ENCODE data around the gene POM121C.
"Not testable (repeated sequence)": the region's sequence is repeated elsewhere in the genome, so short reads cannot be mapped to it uniquely, and the experiment has no call there.

The POM121C gene

GRCh38 chr7:75421798-75422710, 64.0 kb downstream of the POM121C start:
- not testable (repeated sequence) for DNase-seq

- DNase-seq = not testable (repeated sequence)
Measured at GRCh38 chr7:75420152-75420551, 65.9 kb downstream of the POM121C start.

- DNase-seq = not testable (repeated sequence)
Measured at GRCh38 chr7:75419693-75420092, 66.4 kb downstream of the POM121C start.

GRCh38 chr7:75419210-75419609, 66.9 kb downstream of the POM121C start:
- DNase-seq = not testable (repeated sequence)

- not testable (repeated sequence) for DNase-seq
Measured at GRCh38 chr7:75418292-75418858, 67.7 kb downstream of the POM121C start.

GRCh38 chr7:75416787-75417186, 69.3 kb downstream of the POM121C start:
- DNase-seq = not testable (repeated sequence)

DNA sequence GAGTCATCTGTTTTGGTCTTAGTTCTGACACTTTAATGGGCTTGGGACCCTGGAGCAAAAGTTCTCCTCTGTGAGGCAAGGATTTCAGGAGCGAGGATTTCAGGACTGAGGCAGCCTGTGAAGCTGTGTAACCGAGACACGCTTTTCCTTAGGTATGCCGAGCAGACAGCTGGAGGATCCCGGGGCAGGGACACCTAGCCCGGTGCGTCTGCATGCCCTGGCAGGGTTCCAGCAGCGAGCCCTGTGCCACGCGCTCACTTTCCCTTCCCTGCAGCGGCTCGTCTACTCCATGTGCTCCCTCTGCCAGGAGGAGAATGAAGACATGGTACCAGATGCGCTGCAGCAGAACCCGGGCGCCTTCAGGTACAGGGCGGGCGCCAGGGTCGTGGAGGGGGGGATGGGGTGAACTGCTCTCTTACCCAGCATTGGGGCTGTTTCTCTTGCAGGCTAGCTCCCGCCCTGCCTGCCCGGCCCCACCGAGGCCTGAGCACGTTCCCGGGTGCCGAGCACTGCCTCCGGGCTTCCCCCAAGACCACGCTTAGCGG, 70.2 kb downstream of the POM121C start:
- DNase-seq = not testable (repeated sequence)

DNA sequence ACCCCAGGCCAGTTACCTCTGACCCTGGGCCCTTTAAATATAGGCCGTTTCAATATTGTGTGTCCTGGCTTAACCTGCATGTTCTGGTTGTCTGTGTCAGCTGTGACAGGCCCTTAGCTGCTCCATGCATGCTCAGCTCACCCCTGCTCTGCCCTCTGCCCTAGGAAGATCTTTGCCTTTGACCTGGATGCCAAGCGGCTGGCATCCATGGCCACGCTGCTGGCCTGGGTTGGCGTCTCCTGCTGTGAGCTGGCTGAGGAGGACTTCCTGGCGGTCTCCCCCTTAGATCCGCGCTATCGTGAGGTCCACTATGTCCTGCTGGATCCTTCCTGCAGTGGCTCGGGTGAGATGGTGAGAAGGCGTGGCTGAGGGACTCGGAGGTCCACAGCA, 70.7 kb downstream of the POM121C start:
- not testable (repeated sequence) for DNase-seq

DNA sequence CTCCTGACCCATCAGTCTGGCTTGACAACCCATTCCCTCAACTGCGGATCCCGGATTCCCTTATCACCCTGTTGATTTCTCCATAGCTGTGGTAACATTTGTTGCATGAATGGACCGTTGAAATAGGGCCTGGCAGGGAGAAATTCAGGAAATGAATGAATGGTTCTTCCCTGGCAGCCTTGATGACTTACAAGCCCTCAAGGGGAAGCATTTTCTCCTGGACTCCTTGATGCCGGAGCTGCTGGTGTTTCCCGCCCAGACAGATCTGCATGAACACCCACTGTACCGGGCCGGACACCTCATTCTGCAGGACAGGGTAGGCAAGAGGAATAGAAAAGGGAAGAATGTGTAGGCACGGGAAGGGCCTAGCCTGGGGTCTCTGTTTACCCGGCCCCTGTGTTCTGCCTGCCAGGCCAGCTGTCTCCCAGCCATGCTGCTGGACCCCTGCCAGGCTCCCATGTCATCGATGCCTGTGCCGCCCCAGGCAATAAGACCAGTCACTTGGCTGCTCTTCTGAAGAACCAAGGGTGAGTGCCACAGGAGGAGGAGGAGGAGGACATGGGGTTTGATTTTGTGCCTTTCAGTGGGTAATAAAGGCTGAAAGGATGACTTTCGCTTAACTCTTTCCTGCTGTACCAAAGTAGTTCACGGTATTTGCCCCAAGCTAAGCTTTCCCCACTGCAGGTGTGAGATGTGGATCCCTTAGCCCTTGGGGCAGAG, 71.2 kb downstream of the POM121C start:
- not testable (repeated sequence) for DNase-seq

- DNase-seq = not testable (repeated sequence)
Measured at GRCh38 chr7:75414204-75414603, 71.9 kb downstream of the POM121C start.

- not testable (repeated sequence) for DNase-seq
Measured at GRCh38 chr7:75410823-75411173, 75.3 kb downstream of the POM121C start.

- DNase-seq = not testable (repeated sequence)
Measured at GRCh38 chr7:75409880-75410822, 75.9 kb downstream of the POM121C start.

DNA sequence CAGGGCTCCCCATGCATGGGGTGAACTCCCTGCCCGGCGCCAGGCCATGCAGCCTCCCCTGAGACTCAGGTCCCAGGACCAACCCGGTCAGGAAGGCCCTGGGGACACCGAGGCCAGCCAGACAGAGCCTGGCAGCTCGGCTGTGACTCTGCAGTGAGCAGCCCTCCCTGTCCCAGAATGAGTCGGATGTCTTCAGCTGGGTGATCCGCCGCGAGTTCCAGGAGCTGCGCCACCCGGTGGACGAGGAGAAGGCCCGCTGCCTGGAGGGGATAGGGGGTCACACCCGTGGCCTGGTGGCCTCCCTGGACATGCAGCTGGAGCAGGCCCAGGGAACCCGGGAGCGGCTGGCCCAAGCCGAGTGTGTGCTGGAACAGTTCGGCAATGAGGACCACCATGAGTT, 81.4 kb downstream of the POM121C start:
- not testable (repeated sequence) for DNase-seq

- DNase-seq = not testable (repeated sequence)
Measured at GRCh38 chr7:75403455-75404443, 82.3 kb downstream of the POM121C start.

- DNase-seq = not testable (repeated sequence)
Measured at GRCh38 chr7:75400575-75400974, 85.5 kb downstream of the POM121C start.

- DNase-seq = not testable (repeated sequence)
Measured at GRCh38 chr7:75398771-75399700, 87.1 kb downstream of the POM121C start.

- not testable (repeated sequence) for DNase-seq
Measured at GRCh38 chr7:75397865-75398264, 88.2 kb downstream of the POM121C start.

DNA sequence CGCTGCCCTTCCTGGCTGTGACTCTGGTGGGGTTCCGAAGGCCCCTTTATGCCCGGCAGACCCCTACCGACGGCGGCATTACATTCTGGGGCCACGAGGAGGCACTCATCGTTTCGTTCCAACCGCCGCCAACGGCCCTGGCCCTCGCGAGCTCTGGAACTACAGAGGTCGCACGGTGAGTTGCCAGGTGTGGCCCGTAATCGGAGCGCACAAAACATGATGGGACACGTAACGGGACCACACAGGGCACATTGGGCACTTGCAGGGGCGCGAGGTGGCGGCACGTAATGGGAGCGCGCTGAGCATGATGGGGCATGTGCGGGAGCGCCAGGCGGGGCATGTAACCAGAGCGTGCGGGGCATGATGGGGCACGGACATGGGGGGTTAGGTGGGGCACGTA, 90.8 kb downstream of the POM121C start, which contains the start of gene TRIM73:
TSS of gene TRIM73 (plus strand) at position 301 of the 400 bp plus-strand sequence. CDS start 3,305 bp downstream, outside the sequence.
- not testable (repeated sequence) for DNase-seq

- DNase-seq = not testable (repeated sequence)
Measured at GRCh38 chr7:75393194-75393593, 92.9 kb downstream of the POM121C start.

All from NCI-H1105 (cell line).